Tibial nerve (tissue), 4 donors: ENCODE data around the gene MCF2L2. TPM values are rescaled to one million over a fixed set of nuclear protein-coding genes. Genes with fewer than 3 reads are reported as not detected.
A peak's percentile ranks its signal among the peaks of the same experiment; 100 is the strongest.
"Not testable (repeated sequence)": the region's sequence is repeated elsewhere in the genome, so short reads cannot be mapped to it uniquely, and the experiment has no call there.

Experiments used
- DNase-seq, 2 donors: peaks; one replicate each; pipeline ENCODE4 v3.0.0-alpha.2; 2019; ENCODE audit warnings: low spot score in 2 of 2
- H3K27ac ChIP-seq, 4 donors: fragments of 200-600 bp; sonication (generic) in 3 of 4; one replicate each; pipeline ENCODE4 v1.5.1; 2017 to 2019; ENCODE audit warnings: mild to moderate bottlenecking in 1 of 4
- H3K27me3 ChIP-seq, 2 donors: fragments of 200-600 bp; sonication (generic) in 1 of 2; one replicate each; pipeline versions ENCODE4 v1.5.1 to v1.6.0; 2017 to 2019
- H3K36me3 ChIP-seq, 3 donors: fragments of 200-600 bp; sonication (generic); one replicate each; pipeline ENCODE4 v1.5.1; 2018 to 2019
- H3K4me1 ChIP-seq, 4 donors: fragments of 200-600 bp; sonication (generic) in 3 of 4; one replicate each; pipeline ENCODE4 v1.5.1; 2017 to 2019
- H3K4me3 ChIP-seq, 4 donors: fragments of 200-600 bp; sonication (generic) in 3 of 4; one replicate each; pipeline ENCODE4 v1.5.1; 2017 to 2019; ENCODE audit warnings: mild to moderate bottlenecking in 1 of 4, moderate library complexity in 1 of 4
- H3K9me3 ChIP-seq, 4 donors: fragments of 200-600 bp; sonication (generic) in 3 of 4; one replicate each; pipeline ENCODE4 v1.5.1; 2017 to 2019
- EP300 ChIP-seq, 2 donors: sonication (generic); formaldehyde crosslinking; IDR thresholded peaks; one replicate each; pipeline ENCODE4 v1.6.1; 2017; ENCODE audit warnings: antibody characterized with exemption in 2 of 2, mild to moderate bottlenecking in 1 of 2
- POLR2A ChIP-seq, 2 donors: fragments of 450-650 bp; IDR thresholded peaks; one replicate each; pipeline ENCODE4 v1.6.1; 2017; ENCODE audit warnings: antibody characterized with exemption in 2 of 2, mild to moderate bottlenecking in 2 of 2, moderate library complexity in 2 of 2
- WGBS, 2 donors: methylation state at CpG; one replicate each; pipeline ENCODE4 v1.1.5; 2018; 5-methylcytosine and 5-hydroxymethylcytosine counted together
- total RNA-seq, 4 donors: library from RNA; depleted of rRNA; stranded (reverse); fragments of >200 nt; gene quantifications; one replicate each; pipeline ENCODE4 v1.1.0, GENCODE V29; 2016
- TF ChIP-seq, protein P1 (sequence below), 5 experiments: fragments of 200-600 bp in 3 of 5; fragments of 450-650 bp in 2 of 5; sonication (generic) in 3 of 5; IDR thresholded peaks; one replicate each; pipeline ENCODE4 v1.5.1; 2016 to 2019; ENCODE audit warnings: antibody characterized with exemption in 5 of 5, mild to moderate bottlenecking in 3 of 5, moderate library complexity in 2 of 5

Gene MCF2L2
- total RNA-seq, 4 donors from 2014 or later, result 0.90 to 24.9 (median 1.8) TPM

DNA sequence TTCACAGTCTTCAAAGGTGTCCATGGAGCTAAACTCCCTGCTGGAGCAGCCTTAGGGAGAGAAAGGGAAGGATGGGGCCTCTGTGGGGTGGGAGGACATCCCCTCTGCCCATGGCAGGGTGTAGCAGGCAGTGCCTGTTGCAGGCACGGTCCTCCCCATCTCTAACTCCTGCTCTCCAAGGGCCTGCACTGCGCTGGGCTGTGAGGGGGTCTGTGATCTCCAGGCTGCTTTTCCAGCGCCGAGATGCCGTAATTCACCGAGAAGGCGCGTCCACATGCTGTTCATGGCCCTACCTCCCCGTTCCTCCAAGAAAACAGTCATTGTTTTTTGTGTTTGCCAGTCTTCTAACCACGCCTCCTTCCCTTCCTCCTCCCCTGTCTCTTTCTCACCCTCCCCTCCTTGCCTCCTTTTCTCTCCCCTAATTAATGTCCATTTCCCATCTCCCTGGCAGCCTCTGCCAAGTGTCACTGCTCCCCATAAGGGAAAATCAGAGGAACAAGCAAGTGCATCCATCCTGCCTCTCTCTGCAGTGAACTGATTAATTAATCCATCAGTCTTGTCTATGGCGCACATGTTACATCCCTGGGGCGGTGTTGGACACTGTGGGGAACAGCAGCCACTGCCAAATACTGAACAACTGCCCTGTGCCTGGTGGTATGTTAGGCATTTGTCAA is 248.2 kb downstream of the MCF2L2 start:
- TF ChIP-seq, protein P1, sequence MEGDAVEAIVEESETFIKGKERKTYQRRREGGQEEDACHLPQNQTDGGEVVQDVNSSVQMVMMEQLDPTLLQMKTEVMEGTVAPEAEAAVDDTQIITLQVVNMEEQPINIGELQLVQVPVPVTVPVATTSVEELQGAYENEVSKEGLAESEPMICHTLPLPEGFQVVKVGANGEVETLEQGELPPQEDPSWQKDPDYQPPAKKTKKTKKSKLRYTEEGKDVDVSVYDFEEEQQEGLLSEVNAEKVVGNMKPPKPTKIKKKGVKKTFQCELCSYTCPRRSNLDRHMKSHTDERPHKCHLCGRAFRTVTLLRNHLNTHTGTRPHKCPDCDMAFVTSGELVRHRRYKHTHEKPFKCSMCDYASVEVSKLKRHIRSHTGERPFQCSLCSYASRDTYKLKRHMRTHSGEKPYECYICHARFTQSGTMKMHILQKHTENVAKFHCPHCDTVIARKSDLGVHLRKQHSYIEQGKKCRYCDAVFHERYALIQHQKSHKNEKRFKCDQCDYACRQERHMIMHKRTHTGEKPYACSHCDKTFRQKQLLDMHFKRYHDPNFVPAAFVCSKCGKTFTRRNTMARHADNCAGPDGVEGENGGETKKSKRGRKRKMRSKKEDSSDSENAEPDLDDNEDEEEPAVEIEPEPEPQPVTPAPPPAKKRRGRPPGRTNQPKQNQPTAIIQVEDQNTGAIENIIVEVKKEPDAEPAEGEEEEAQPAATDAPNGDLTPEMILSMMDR (IDR thresholded peaks at IDR 0.05), result no peak
- TF ChIP-seq EP300 (IDR thresholded peaks at IDR 0.05), result no peak
- no peak for TF ChIP-seq POLR2A (IDR thresholded peaks at IDR 0.05)

DNA sequence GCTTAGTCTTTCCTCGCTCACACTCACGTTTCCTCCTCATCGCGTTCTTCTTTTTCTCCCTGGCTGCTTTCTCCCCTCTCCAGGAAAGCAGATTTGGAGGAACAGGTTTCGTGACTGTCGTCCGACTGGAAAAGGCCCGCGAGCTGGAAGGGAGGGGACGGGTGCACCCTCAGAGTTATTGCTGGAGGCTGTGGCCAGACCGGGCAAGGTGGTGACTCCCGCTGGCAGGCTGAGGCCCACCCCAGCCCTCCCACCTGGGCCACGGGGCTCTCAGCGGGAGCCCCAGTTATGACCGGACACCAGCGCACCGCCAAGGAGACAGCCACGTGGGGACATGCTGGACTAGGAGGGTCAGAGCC is 248.9 kb downstream of the MCF2L2 start:
- H3K9me3 ChIP-seq, H3K36me3 ChIP-seq, DNase-seq: not testable (repeated sequence)
- H3K27me3 ChIP-seq, result peaks cover 0 to 22% of the 10 kb centered on the region in 2 donors
- H3K27ac ChIP-seq, result peak overlapping the region in 3 of 4 donors; percentile 57 to 80 (median 58)
- 3 to 7% methylated on average over 17 to 18 of the region's 18 CpGs for WGBS, 2 donors
- peak overlapping the region; percentile 44 to 70 (median 56) for H3K4me3 ChIP-seq
- peaks cover 0 to 27% (median 7%) of the 10 kb centered on the region in 4 donors for H3K4me1 ChIP-seq

More for the DNA sequence above, 248.2 kb downstream of the MCF2L2 start:
- peaks cover 0 to 22% of the 10 kb centered on the region in 2 donors for H3K27me3 ChIP-seq
- H3K4me3 ChIP-seq, result peak overlapping the region; percentile 44 to 70 (median 56)
- no peaks in the 10 kb centered on the region for H3K36me3 ChIP-seq
- H3K9me3 ChIP-seq, result no peaks in the 10 kb centered on the region
- peaks cover 0 to 27% (median 7%) of the 10 kb centered on the region in 4 donors for H3K4me1 ChIP-seq
- no peak for DNase-seq
- WGBS, 2 donors, result 25 to 27% methylated on average over 12 of the region's 12 CpGs
- H3K27ac ChIP-seq, result peak overlapping the region in 2 of 4 donors; percentile 58 to 80

DNA sequence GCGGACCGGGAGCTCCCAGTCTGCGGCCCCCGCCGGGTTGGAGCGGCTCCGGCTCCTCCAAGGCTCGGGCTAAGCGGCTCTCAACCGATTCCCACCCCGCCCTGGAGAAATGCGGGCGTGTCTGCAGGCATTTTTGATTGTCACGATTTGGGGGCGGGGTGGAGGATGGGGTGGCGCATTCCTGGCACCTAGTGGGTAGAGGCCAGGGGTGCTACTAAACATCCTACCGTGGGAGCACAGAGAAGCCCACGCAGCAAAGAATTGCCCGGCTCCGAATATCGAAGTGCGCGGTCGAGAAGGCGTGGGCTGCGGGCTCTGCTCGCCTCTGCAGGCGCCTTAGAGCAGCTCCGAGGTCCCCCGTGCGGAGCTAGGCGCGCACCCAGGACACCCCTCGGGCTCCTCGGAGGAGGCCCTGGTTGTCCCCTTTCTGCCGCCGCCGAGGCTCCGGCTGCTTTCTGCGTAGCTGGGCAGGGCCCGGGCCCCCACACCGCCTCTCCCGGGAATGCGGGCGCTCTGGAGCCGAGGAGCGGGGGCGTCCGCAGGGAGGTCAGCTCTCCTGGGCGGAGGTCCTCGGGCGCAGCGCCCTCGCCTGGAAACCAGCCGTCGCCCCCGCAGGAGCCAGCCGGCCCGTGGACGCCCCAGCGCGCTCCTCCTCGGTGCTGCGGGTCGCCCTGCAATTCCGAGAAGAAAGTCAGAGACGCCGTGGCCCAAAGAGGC is 249.4 kb downstream of the MCF2L2 start:
- peaks cover 0 to 27% (median 7%) of the 10 kb centered on the region in 4 donors for H3K4me1 ChIP-seq
- no peaks in the 10 kb centered on the region for H3K9me3 ChIP-seq
- peak overlapping the region; percentile 37 to 80 (median 58) for H3K27ac ChIP-seq
- H3K27me3 ChIP-seq, result peaks cover 0 to 22% of the 10 kb centered on the region in 2 donors
- WGBS, 2 donors, result 1% methylated on average over 50 to 61 of the region's 68 CpGs
- peak in 1 of 2 donors; percentile 23 for DNase-seq
- no peak for TF ChIP-seq POLR2A (IDR thresholded peaks at IDR 0.05)
- TF ChIP-seq, protein P1 (IDR thresholded peaks at IDR 0.05), result peak in 2 of 5 experiments; percentile 11 to 35
- H3K4me3 ChIP-seq, result peak overlapping the region; percentile 44 to 70 (median 56)
- no peaks in the 10 kb centered on the region for H3K36me3 ChIP-seq

DNA sequence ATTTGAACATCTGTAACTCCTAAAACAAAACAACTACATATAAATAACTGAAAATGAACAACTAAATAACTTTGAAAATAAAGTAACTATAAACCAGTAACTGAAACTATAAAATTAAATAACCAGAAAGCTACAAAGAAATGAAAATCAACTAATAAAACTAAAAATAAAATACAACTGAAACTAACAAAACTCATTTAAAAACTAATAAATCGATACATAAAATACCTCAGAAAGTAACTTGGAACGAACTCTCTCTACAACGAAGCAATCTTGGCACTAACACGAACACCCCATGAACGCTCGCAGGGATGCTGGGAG is 249.9 kb downstream of the MCF2L2 start:
- TF ChIP-seq EP300 (IDR thresholded peaks at IDR 0.05), result no peak
- no peak for TF ChIP-seq POLR2A (IDR thresholded peaks at IDR 0.05)
- TF ChIP-seq, protein P1 (IDR thresholded peaks at IDR 0.05), result no peak
- peaks cover 0 to 27% (median 7%) of the 10 kb centered on the region in 4 donors for H3K4me1 ChIP-seq
- 6 to 7% methylated on average over 6 of the region's 6 CpGs for WGBS, 2 donors
- H3K27me3 ChIP-seq, result peaks cover 0 to 22% of the 10 kb centered on the region in 2 donors
- no peaks in the 10 kb centered on the region for H3K9me3 ChIP-seq
- peak overlapping the region in 1 of 4 donors; percentile 80 for H3K27ac ChIP-seq
- no peaks in the 10 kb centered on the region for H3K36me3 ChIP-seq
- H3K4me3 ChIP-seq, result peak overlapping the region; percentile 44 to 70 (median 56)
- no peak for DNase-seq

DNA sequence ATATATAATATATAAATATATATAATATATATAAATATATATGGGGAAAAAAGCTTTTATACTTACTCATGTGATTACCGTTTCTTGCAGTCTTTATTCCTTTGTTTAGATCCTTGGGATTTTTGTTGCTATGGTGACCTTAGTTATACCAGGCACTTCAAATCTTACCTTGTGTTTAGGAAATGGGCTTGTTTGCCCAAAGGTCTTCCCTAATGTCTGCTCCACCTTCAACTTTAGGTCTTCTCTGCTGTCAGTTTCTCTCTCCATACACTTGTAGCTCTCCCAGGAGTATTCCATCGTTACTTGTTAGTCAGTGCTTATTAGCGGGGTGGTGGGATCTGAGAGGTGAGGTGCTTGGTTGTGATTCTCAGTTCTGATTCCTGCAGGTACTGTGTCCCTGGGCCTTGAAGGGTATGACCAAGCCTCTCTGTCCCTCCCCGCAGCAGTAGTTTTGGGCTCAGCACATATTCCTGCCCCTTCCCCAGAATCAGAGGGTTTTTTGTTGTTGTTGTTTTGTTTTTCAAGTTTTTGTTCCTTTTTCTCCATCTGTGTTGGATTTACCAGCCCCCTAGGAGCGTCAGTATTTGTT is 256.3 kb downstream of the MCF2L2 start:
- DNase-seq, result no peak
- Histone ChIP-seq H3K4me1 (no peaks in the 10 kb centered on the region), H3K36me3 (no peaks in the 10 kb centered on the region), H3K27ac (no peak overlapping the region), H3K4me3 (no peak overlapping the region), H3K27me3 (peaks cover 0 to 18% of the 10 kb centered on the region in 2 donors), H3K9me3 (no peaks in the 10 kb centered on the region)
- 70 to 78% methylated on average over 5 of the region's 5 CpGs for WGBS, 2 donors
- TF ChIP-seq POLR2A (IDR thresholded peaks at IDR 0.05) (no peak), EP300 (IDR thresholded peaks at IDR 0.05) (no peak)
- TF ChIP-seq, protein P1 (IDR thresholded peaks at IDR 0.05), result no peak

DNA sequence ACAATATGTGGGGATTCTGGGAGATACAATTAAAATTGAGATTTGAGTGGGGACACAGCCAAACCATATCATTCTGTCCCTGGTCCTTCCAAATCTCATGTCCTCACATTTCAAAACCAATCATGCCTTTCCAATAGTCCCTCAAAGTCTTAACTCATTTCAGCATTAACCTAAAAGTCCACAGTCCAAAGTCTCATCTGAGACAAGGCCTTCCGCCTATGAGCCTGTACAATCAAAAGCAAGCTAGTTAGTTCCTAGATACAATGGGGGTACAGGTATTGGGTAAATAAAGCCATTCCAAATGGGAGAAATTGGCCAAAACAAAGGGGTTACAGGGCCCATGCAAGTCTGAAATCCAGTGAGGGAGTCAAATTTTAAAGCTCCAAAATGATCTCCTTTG is 260.4 kb downstream of the MCF2L2 start:
- not testable (repeated sequence) for H3K27me3 ChIP-seq, H3K4me3 ChIP-seq, H3K9me3 ChIP-seq, H3K4me1 ChIP-seq, DNase-seq, H3K36me3 ChIP-seq, H3K27ac ChIP-seq
- WGBS, 2 donors, result 96 to 100% methylated on average over 1 of the region's 1 CpG
